ENCODE results near the gene EEF1A1. TPM values are rescaled to one million over a fixed set of nuclear protein-coding genes. Genes with fewer than 3 reads are reported as not detected.
"Not testable (repeated sequence)": the region's sequence is repeated elsewhere in the genome, so short reads cannot be mapped to it uniquely, and the experiment has no call there.

The EEF1A1 gene
- polyA plus RNA-seq, 1 donor (not counting 4 experiments of a cell fraction or from before 2014, with no cell fraction given): 11,226 TPM

- H3K4me3 ChIP-seq (ENCODE audit: control insufficient read depth in 2 of 3, extremely low read depth in 1 of 3, insufficient read depth in 2 of 3, low read depth in 1 of 3, low read length in 3 of 3): no peak overlapping the region
- no peaks in the 10 kb centered on the region for H3K9me1 ChIP-seq (ENCODE audit: control insufficient read depth, extremely low read depth, insufficient read depth, low read length)
- H3K9me3 ChIP-seq (ENCODE audit: control insufficient read depth, low read depth, low read length): no peaks in the 10 kb centered on the region
- H3K36me3 ChIP-seq (ENCODE audit: control insufficient read depth in 2 of 2, extremely low read depth in 1 of 2, insufficient read depth in 2 of 2, low read length in 2 of 2): no peaks in the 10 kb centered on the region
- TF ChIP-seq CTCF (optimal IDR thresholded peaks at IDR 0.05 in 1 of 3, IDR thresholded peaks at IDR 0.05 in 1 of 3, conservative IDR thresholded peaks at IDR 0.05 in 1 of 3; ENCODE audit: extremely low read depth in 1 of 3, insufficient read depth in 2 of 3, low read length in 3 of 3): no peak
- TF ChIP-seq EZH2 (IDR thresholded peaks at IDR 0.05; ENCODE audit: low read length): no peak
- H3K27ac ChIP-seq (ENCODE audit: control insufficient read depth, insufficient read depth, low read length): no peak overlapping the region
- no peak for DNase-seq (ENCODE audit: low read depth, low spot score)
- H3K4me1 ChIP-seq (ENCODE audit: control insufficient read depth, extremely low read depth, insufficient read depth, low read length): no peaks in the 10 kb centered on the region
- no peaks in the 10 kb centered on the region for H4K20me1 ChIP-seq (ENCODE audit: control insufficient read depth, extremely low read depth, insufficient read depth, low read length)
- H3K4me2 ChIP-seq (ENCODE audit: control insufficient read depth, extremely low read depth, insufficient read depth, low read depth, low read length): no peak overlapping the region
- H3K27me3 ChIP-seq (ENCODE audit: control insufficient read depth, extremely low read depth, insufficient read depth, low read length): no peaks in the 10 kb centered on the region
- no peak overlapping the region for H2AFZ ChIP-seq (ENCODE audit: control insufficient read depth, low read length)
- no peak overlapping the region for H3K9ac ChIP-seq (ENCODE audit: control insufficient read depth, extremely low read depth, insufficient read depth, low read length)
- FAIRE-seq: no peak
- H3K79me2 ChIP-seq (ENCODE audit: control insufficient read depth, insufficient read depth, low read length): no peaks in the 10 kb centered on the region
- dilution Hi-C loops (cut with MboI; ENCODE audit: extremely low pct_ligation_motif_present, low sequenced_read_pairs): no loop called here
Measured at GRCh38 chr6:73556836-73557235, 36.0 kb upstream of the EEF1A1 start.

- H3K36me3 ChIP-seq (ENCODE audit: control insufficient read depth in 2 of 2, extremely low read depth in 1 of 2, insufficient read depth in 2 of 2, low read length in 2 of 2); H3K27me3 ChIP-seq (ENCODE audit: control insufficient read depth, extremely low read depth, insufficient read depth, low read length); H3K4me1 ChIP-seq (ENCODE audit: control insufficient read depth, extremely low read depth, insufficient read depth, low read length); H4K20me1 ChIP-seq (ENCODE audit: control insufficient read depth, extremely low read depth, insufficient read depth, low read length); H2AFZ ChIP-seq (ENCODE audit: control insufficient read depth, low read length); H3K79me2 ChIP-seq (ENCODE audit: control insufficient read depth, insufficient read depth, low read length); H3K4me2 ChIP-seq (ENCODE audit: control insufficient read depth, extremely low read depth, insufficient read depth, low read depth, low read length); DNase-seq (ENCODE audit: low read depth, low spot score); H3K27ac ChIP-seq (ENCODE audit: control insufficient read depth, insufficient read depth, low read length); H3K9ac ChIP-seq (ENCODE audit: control insufficient read depth, extremely low read depth, insufficient read depth, low read length); H3K4me3 ChIP-seq (ENCODE audit: control insufficient read depth in 2 of 3, extremely low read depth in 1 of 3, insufficient read depth in 2 of 3, low read depth in 1 of 3, low read length in 3 of 3); H3K9me1 ChIP-seq (ENCODE audit: control insufficient read depth, extremely low read depth, insufficient read depth, low read length); H3K9me3 ChIP-seq (ENCODE audit: control insufficient read depth, low read depth, low read length); FAIRE-seq; dilution Hi-C loops (cut with MboI; ENCODE audit: extremely low pct_ligation_motif_present, low sequenced_read_pairs): not testable (repeated sequence)
Measured at GRCh38 chr6:73555380-73555949, 34.6 kb upstream of the EEF1A1 start.

- H3K9ac ChIP-seq (ENCODE audit: control insufficient read depth, extremely low read depth, insufficient read depth, low read length); H3K4me2 ChIP-seq (ENCODE audit: control insufficient read depth, extremely low read depth, insufficient read depth, low read depth, low read length); DNase-seq (ENCODE audit: low read depth, low spot score); FAIRE-seq; H3K9me1 ChIP-seq (ENCODE audit: control insufficient read depth, extremely low read depth, insufficient read depth, low read length); H3K4me1 ChIP-seq (ENCODE audit: control insufficient read depth, extremely low read depth, insufficient read depth, low read length); H3K4me3 ChIP-seq (ENCODE audit: control insufficient read depth in 2 of 3, extremely low read depth in 1 of 3, insufficient read depth in 2 of 3, low read depth in 1 of 3, low read length in 3 of 3); dilution Hi-C loops (cut with MboI; ENCODE audit: extremely low pct_ligation_motif_present, low sequenced_read_pairs); H3K27me3 ChIP-seq (ENCODE audit: control insufficient read depth, extremely low read depth, insufficient read depth, low read length); H3K36me3 ChIP-seq (ENCODE audit: control insufficient read depth in 2 of 2, extremely low read depth in 1 of 2, insufficient read depth in 2 of 2, low read length in 2 of 2); H3K27ac ChIP-seq (ENCODE audit: control insufficient read depth, insufficient read depth, low read length); H3K9me3 ChIP-seq (ENCODE audit: control insufficient read depth, low read depth, low read length); H4K20me1 ChIP-seq (ENCODE audit: control insufficient read depth, extremely low read depth, insufficient read depth, low read length); H3K79me2 ChIP-seq (ENCODE audit: control insufficient read depth, insufficient read depth, low read length); H2AFZ ChIP-seq (ENCODE audit: control insufficient read depth, low read length): not testable (repeated sequence)
Measured at GRCh38 chr6:73551115-73551514, 30.3 kb upstream of the EEF1A1 start.
